Osteocyte (in vitro differentiated cells): ENCODE data around the gene CACNA1D. TPM values are rescaled to one million over a fixed set of nuclear protein-coding genes. Genes with fewer than 3 reads are reported as not detected.

Source experiments
- DNase-seq: peaks from one replicate; pipeline ENCODE4 v3.0.0; 2021; ENCODE audit warnings: mixed read lengths; ENCODE audit not compliant: unreplicated experiment; ENCODE audit errors: extremely low spot score
- H3K27ac Mint-ChIP-seq: one replicate; pipeline ENCODE4 v1.8.0; 2021; ENCODE audit warnings: mild to moderate bottlenecking, mixed read lengths; ENCODE audit not compliant: unreplicated experiment
- H3K27me3 Mint-ChIP-seq: one replicate; pipeline ENCODE4 v1.8.0; 2021; ENCODE audit warnings: mixed read lengths; ENCODE audit not compliant: unreplicated experiment
- H3K36me3 Mint-ChIP-seq: one replicate; pipeline ENCODE4 v1.8.0; 2021; ENCODE audit warnings: mixed read lengths; ENCODE audit not compliant: unreplicated experiment
- H3K4me1 Mint-ChIP-seq: one replicate; pipeline ENCODE4 v1.8.0; 2021; ENCODE audit warnings: mixed read lengths; ENCODE audit not compliant: unreplicated experiment
- H3K4me3 Mint-ChIP-seq: one replicate; pipeline ENCODE4 v1.8.0; 2021; ENCODE audit warnings: mild to moderate bottlenecking, moderate library complexity, mixed read lengths; ENCODE audit not compliant: unreplicated experiment
- H3K9me3 Mint-ChIP-seq: one replicate; pipeline ENCODE4 v1.8.0; 2021; ENCODE audit warnings: mixed read lengths; ENCODE audit not compliant: unreplicated experiment
- total RNA-seq: library from RNA; stranded (reverse); gene quantifications from 2 replicates; pipeline ENCODE4 v1.2.1, GENCODE V29; 2021
- TF ChIP-seq, protein P1 (sequence below): fragments of 200-600 bp; sonication (generic); IDR thresholded peaks from 2 replicates; pipeline ENCODE4 v1.5.0; 2021; ENCODE audit warnings: antibody characterized with exemption, mild to moderate bottlenecking, moderate library complexity

The CACNA1D gene
- total RNA-seq, 1 donor from 2014 or later, result 0.48 TPM

DNA sequence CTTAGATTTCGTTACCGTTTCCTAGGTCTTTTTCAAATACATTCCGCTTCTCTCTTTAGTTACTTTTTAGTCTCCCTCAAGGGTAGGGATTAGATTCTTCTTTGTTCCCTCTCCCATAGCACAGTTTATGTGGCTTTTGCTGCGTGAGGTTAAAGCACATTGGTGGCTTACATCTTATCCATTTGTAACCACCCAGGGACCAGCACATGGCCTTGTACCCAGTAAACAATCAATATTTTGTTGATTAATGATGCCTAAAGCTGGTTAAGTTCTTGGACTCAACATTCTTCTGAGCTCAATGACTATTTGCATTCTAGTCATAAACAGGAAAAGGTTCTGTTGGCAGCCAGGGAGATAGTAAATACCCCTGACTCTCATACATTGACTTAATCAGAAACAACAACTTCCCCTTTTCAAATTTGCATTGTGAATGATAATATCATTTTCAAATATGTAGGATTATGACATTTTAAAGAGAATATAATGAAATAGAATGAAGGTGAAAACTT lies 60.2 kb downstream of the CACNA1D start:
- no peaks in the 10 kb centered on the region for H3K4me1 Mint-ChIP-seq
- H3K27me3 Mint-ChIP-seq, result peaks cover 22% of the 10 kb centered on the region
- no peak overlapping the region for H3K4me3 Mint-ChIP-seq
- peaks cover 13% of the 10 kb centered on the region for H3K9me3 Mint-ChIP-seq
- DNase-seq, result no peak
- no peak overlapping the region for H3K27ac Mint-ChIP-seq
- H3K36me3 Mint-ChIP-seq, result no peaks in the 10 kb centered on the region
- TF ChIP-seq, protein P1, sequence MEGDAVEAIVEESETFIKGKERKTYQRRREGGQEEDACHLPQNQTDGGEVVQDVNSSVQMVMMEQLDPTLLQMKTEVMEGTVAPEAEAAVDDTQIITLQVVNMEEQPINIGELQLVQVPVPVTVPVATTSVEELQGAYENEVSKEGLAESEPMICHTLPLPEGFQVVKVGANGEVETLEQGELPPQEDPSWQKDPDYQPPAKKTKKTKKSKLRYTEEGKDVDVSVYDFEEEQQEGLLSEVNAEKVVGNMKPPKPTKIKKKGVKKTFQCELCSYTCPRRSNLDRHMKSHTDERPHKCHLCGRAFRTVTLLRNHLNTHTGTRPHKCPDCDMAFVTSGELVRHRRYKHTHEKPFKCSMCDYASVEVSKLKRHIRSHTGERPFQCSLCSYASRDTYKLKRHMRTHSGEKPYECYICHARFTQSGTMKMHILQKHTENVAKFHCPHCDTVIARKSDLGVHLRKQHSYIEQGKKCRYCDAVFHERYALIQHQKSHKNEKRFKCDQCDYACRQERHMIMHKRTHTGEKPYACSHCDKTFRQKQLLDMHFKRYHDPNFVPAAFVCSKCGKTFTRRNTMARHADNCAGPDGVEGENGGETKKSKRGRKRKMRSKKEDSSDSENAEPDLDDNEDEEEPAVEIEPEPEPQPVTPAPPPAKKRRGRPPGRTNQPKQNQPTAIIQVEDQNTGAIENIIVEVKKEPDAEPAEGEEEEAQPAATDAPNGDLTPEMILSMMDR, result no peak

DNA sequence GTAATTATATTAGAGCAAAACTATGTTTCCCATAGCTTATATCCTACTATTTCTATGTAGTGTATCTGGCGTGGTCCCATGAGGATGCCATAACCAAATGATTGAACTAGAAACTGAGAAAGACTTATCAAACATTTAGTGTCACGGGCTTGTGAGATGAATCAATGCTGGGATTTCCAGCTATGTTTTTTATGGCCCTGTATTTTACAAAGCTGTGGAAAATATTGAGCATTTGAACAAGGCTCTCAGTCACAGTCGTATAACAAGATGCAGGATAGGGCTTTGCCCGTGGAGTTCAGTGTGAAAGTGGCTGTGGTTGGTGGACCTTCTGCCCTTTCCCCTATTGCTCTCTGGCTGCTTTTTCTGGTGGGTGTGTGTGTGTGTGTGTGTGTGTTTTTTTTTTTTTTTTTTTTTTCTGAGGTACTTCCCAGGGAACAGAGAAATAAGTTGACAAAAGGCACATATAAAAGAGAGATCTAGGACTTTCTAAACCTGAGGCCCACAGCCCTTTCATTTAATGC lies 60.7 kb downstream of the CACNA1D start:
- Mint-ChIP-seq H3K4me1 (no peaks in the 10 kb centered on the region), H3K27me3 (peaks cover 22% of the 10 kb centered on the region), H3K36me3 (no peaks in the 10 kb centered on the region), H3K27ac (no peak overlapping the region), H3K9me3 (peaks cover 13% of the 10 kb centered on the region), H3K4me3 (no peak overlapping the region)
- TF ChIP-seq, protein P1, result no peak
- DNase-seq, result no peak

DNA sequence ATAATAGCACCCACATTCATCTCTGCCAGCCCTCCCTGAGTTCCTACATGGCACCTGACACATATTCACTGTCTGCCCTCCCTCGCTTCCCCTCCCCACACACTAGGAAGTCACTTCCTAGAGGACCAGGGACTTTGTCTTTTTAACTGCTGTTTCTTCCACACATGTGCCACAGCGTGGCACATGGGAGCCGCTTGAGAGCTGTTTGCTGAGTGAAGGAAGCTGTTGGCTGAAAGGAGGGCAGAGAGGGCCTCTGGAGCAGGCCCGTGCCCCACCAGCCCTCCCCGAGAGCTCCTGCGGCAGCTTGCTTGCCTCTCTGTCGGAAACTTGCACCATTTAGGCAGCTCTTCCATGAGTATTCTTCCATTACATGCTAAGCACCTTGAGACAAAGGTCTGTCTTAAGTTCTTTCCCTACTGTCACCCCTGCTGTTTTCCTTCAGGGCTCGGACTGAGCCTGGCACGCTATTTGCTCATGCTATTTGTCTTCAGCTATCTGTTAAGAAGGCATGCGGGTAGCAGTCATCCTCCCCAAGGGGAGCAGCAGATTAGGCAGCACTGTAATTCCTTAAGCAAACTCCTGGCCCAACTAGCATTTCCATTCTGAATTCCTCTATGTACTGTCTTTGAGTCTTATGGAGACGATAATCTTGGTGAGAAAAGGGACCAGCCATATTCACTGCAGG lies 72.2 kb downstream of the CACNA1D start:
- Mint-ChIP-seq H3K9me3 (no peaks in the 10 kb centered on the region), H3K27me3 (peaks cover 10% of the 10 kb centered on the region), H3K4me3 (no peak overlapping the region), H3K27ac (no peak overlapping the region), H3K4me1 (no peaks in the 10 kb centered on the region), H3K36me3 (no peaks in the 10 kb centered on the region)
- no peak for DNase-seq
- TF ChIP-seq, protein P1, result no peak

DNA sequence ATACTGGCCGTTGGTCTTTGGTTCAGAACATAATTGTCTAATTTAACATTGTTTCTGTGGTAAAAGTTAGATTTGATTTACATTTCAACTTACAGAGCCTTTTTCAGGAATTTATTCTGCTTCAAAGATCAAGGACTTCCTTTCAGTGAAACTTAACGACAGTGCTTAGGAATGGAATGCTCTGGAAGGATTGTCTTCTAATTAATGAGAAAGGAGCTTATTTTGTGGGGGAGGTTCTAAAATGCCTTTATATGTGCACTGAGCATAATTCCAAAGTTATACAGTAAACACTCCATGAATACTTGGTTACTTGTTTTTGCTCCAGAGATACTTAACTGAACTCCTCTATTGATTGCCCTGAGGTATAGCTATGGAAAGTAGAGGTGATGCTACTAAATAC lies 75.7 kb downstream of the CACNA1D start:
- Mint-ChIP-seq H3K4me3 (no peak overlapping the region), H3K27me3 (peaks cover 7% of the 10 kb centered on the region), H3K27ac (no peak overlapping the region), H3K9me3 (no peaks in the 10 kb centered on the region), H3K36me3 (no peaks in the 10 kb centered on the region), H3K4me1 (no peaks in the 10 kb centered on the region)
- TF ChIP-seq, protein P1, result no peak
- no peak for DNase-seq

DNA sequence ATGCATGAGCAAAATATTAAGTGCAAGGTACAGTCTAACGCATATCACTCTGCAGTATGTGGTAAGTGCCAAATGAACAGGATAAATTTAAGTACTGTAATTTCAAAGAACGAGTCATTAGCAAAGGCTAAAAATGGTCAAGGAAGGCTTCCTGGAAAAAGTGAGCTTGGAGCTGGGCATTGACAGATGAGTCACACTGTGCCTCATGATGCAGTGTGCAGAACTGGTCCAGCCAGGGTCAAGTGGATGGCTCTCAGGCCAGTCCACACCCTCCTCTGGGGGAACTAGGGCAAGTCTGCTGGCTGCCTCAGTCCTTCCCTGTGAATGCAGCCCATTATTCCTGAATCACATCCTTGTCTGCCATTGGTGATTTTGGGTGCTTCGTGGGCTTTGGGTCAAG lies 76.3 kb downstream of the CACNA1D start:
- Mint-ChIP-seq H3K36me3 (no peaks in the 10 kb centered on the region), H3K27ac (no peak overlapping the region), H3K9me3 (no peaks in the 10 kb centered on the region), H3K4me1 (no peaks in the 10 kb centered on the region), H3K27me3 (peaks cover 3% of the 10 kb centered on the region), H3K4me3 (no peak overlapping the region)
- DNase-seq, result no peak
- TF ChIP-seq, protein P1, result no peak
